ENCODE data around the gene TIGD6. TPM values are rescaled to one million over a fixed set of nuclear protein-coding genes. Genes with fewer than 3 reads are reported as not detected.

TIGD6 gene
- total RNA-seq (2012; rRNA removed): 6.1 and 6.6 TPM in 2 replicates
- polyA plus RNA-seq (2012; rRNA removed): 4.4 and 5.8 TPM in 2 replicates
- polyA plus RNA-seq (2012; cell fraction: cytosol; rRNA removed): 3.8 and 4.4 TPM in 2 replicates
- 1.9 and 4.0 TPM in 2 replicates for polyA plus RNA-seq (2012; cell fraction: nucleus; rRNA removed; ENCODE audit: low replicate concordance)
- percentile 63 among the genes with signal in this experiment for Bru-seq, nascent RNA
- BruChase-seq, experiment 1, labeled RNA remaining after a 6-hour chase: percentile 52 among the genes with signal in this experiment
- BruChase-seq, experiment 2, labeled RNA remaining after a 2-hour chase: percentile 58 among the genes with signal in this experiment
- long read RNA-seq, full-length matches to known transcripts: 7 of 7 reads
- long read RNA-seq, partial matches to known transcripts: 0 of 7 reads
- long read RNA-seq, other reads (novel, unspliced or antisense): 0 of 7 reads

- Histone ChIP-seq H4K8ac (ENCODE audit: low read depth in 2 of 2, low read length in 2 of 2) (peak within 1 kb of the TSS; percentile 96 to 99), H3K9me3 (ENCODE audit: control insufficient read depth, insufficient read depth, low read length) (no peaks in the 10 kb centered on the region), H3K9me1 (ENCODE audit: insufficient read depth, low read length) (peaks cover 9% of the 10 kb centered on the region), H2AK5ac (ENCODE audit: low read depth, low read length) (peak within 1 kb of the TSS; percentile 94), H3K9ac (ENCODE audit: low read depth, low read length) (peak within 1 kb of the TSS; percentile 93), H3K18ac (ENCODE audit: low read depth, low read length) (peak within 1 kb of the TSS; percentile 16), H2AFZ (replicated peaks; ENCODE audit: low read length, poor library complexity) (peak within 1 kb of the TSS; percentile 95), H3K4ac (ENCODE audit: low read depth, low read length) (peak within 1 kb of the TSS; percentile 95), H2AK9ac (replicated peaks; ENCODE audit: low read depth, low read length, poor library complexity) (peak within 1 kb of the TSS; percentile 98), H3K27ac (ENCODE audit: insufficient read depth, low read length) (peak within 1 kb of the TSS; percentile 75), H3K36me3 (ENCODE audit: control insufficient read depth, insufficient read depth, low read length) (peaks cover 4% of the 10 kb centered on the region), H3K79me1 (ENCODE audit: low read depth in 1 of 2, low read length in 2 of 2) (peaks cover 11 to 57% of the 10 kb centered on the region in 2 experiments), H3K23ac (ENCODE audit: low read depth, low read length) (peak within 1 kb of the TSS; percentile 94), H2BK15ac (ENCODE audit: low read depth, low read length) (peak within 1 kb of the TSS; percentile 49; the same call in 2 of the 3 replicates), H3K4me1 (ENCODE audit: control insufficient read depth, insufficient read depth, low read length) (no peaks in the 10 kb centered on the region; the same call in 1 of the 2 replicates), H3K56ac (ENCODE audit: extremely low read depth, insufficient read depth, low read length) (peak within 1 kb of the TSS; percentile 91), H2BK20ac (ENCODE audit: low read depth, low read length) (no peak within 1 kb of the TSS), H4K91ac (ENCODE audit: insufficient read depth, low read depth, low read length) (peak within 1 kb of the TSS; percentile 91), H2BK120ac (ENCODE audit: low read depth, low read length) (peak within 1 kb of the TSS; percentile 22), H3K4me2 (ENCODE audit: low read depth, low read length) (peak within 1 kb of the TSS; percentile 99), H4K5ac (ENCODE audit: low read depth, low read length) (peak within 1 kb of the TSS; percentile 89), H2BK5ac (ENCODE audit: low read depth, low read length, poor library complexity, severe bottlenecking) (peak within 1 kb of the TSS; percentile 64), H3K27me3 (ENCODE audit: control insufficient read depth, insufficient read depth, low read length) (no peaks in the 10 kb centered on the region), H3K4me3 (ENCODE audit: insufficient read depth, low read depth, low read length) (peak within 1 kb of the TSS; percentile 62), H3K14ac (replicated peaks; ENCODE audit: low read depth, low read length) (peak within 1 kb of the TSS; percentile 94), H4K20me1 (ENCODE audit: insufficient read depth, low read length) (peaks cover 32% of the 10 kb centered on the region; the same call in 1 of the 2 replicates)
- DNase-seq (peak; percentile 95), ATAC-seq (ENCODE audit: low read depth) (peak; percentile 88)
- in situ Hi-C loops (cut with MboI; ENCODE audit: low sequenced_read_pairs): loop anchor here (10.0 kb wide), 1 partner anchor 214 kb away; no protein-coding TSS in a partner anchor
- CTCF ChIA-PET: interaction anchor here (1.4 to 3.2 kb wide), 2 partner anchors 10 to 166 kb away, joined by 4 to 10 read pairs; no protein-coding TSS in a partner anchor
- 1% methylated on average over 19 of the region's 72 CpGs; no CpG with 5 or more reads in 1 of the 2 experiments for WGBS, 2 experiments (ENCODE audit: extremely low coverage in 2 of 2, insufficient read length in 1 of 2)
- dilution Hi-C loops (cut with HindIII; ENCODE audit: low sequenced_read_pairs, unreplicated experiment): no loop called here
- POLR2A ChIA-PET (ENCODE audit: unreplicated experiment): interaction anchor here (0.6 to 1.0 kb wide), 2 partner anchors 108 to 219 kb away, joined by 4 to 5 read pairs; no protein-coding TSS in a partner anchor
- BruUV-seq (replicated peaks): no TSS peak
- intact Hi-C loops (cut with micrococcal nuclease): loop anchor here (10.0 kb wide), 2 partner anchors 354 to 434 kb away; partner anchors contain the start of gene TCOF1
- no peak for TF ChIP-seq ELK1 (IDR thresholded peaks at IDR 0.05; ENCODE audit: borderline replicate concordance, low read depth, low read length)
- no peak for TF ChIP-seq CHD1 (IDR thresholded peaks at IDR 0.05; ENCODE audit: low read depth, low read length)
- 0 out of 2 replicates have a peak, but pooled peaks have one; percentile 64 for TF ChIP-seq MXI1 (IDR thresholded peaks at IDR 0.05; ENCODE audit: borderline replicate concordance, low read depth, low read length)
- TF ChIP-seq USF2 (IDR thresholded peaks at IDR 0.05; ENCODE audit: low read depth, low read length): peak; percentile 95
- TF ChIP-seq MAFK (IDR thresholded peaks at IDR 0.05; ENCODE audit: low read depth, low read length): no peak
- no peak for TF ChIP-seq CTCF (conservative IDR thresholded peaks at IDR 0.05; ENCODE audit: low read depth, low read length)
- TF ChIP-seq BHLHE40 (IDR thresholded peaks at IDR 0.05; ENCODE audit: low read depth, low read length): peak; percentile 88
- peak; percentile 43; the same call in 1 of the 2 replicates for TF ChIP-seq CEBPB (IDR thresholded peaks at IDR 0.05; ENCODE audit: low read depth, low read length)
- TF ChIP-seq RCOR1 (IDR thresholded peaks at IDR 0.05; ENCODE audit: insufficient replicate concordance, low read length): no peak
- no peak for TF ChIP-seq NFE2L2 (IDR thresholded peaks at IDR 0.05; ENCODE audit: low read depth, low read length)
Measured at GRCh38 chr5:150000256-150000989, at the start of gene TIGD6, which contains the start of gene HMGXB3. TSS of gene TIGD6 (minus strand) at chr5:150000654. CDS start at chr5:149996348, 4,306 bp downstream. TSS of gene HMGXB3 (plus strand) at chr5:150000739. CDS start at chr5:150004853, 4,114 bp downstream.
